Lower lobe of right lung (tissue), 2 donors: Measurements from ENCODE around the gene OTOP2. TPM values are rescaled to one million over a fixed set of nuclear protein-coding genes. Genes with fewer than 3 reads are reported as not detected.

ENCODE experiments used
- ATAC-seq, 2 donors: fragments of 200-7000 bp; cut with Tn5 transposase; one replicate each; pipeline ENCODE4 v1.9.1; 2020 to 2022; ENCODE audit warnings: mild to moderate bottlenecking in 2 of 2, moderate library complexity in 2 of 2
- DNase-seq: peaks from one replicate; pipeline ENCODE4 v3.0.0-alpha.2; 2020
- H3K27ac ChIP-seq: fragments of 200-600 bp; one replicate; pipeline ENCODE4 v1.8.0; 2022
- H3K27me3 ChIP-seq: fragments of 200-600 bp; one replicate; pipeline ENCODE4 v1.8.0; 2022; ENCODE audit warnings: low read depth
- H3K36me3 ChIP-seq: fragments of 200-600 bp; one replicate; pipeline ENCODE4 v1.8.0; 2022; ENCODE audit warnings: mild to moderate bottlenecking
- H3K4me1 ChIP-seq: fragments of 200-600 bp; one replicate; pipeline ENCODE4 v1.8.0; 2022
- H3K4me3 ChIP-seq: fragments of 200-600 bp; one replicate; pipeline ENCODE4 v1.8.0; 2022; ENCODE audit warnings: mild to moderate bottlenecking
- H3K9me3 ChIP-seq: fragments of 200-600 bp; one replicate; pipeline ENCODE4 v1.8.0; 2022
- CTCF ChIP-seq: fragments of 200-600 bp; IDR thresholded peaks from one replicate; pipeline ENCODE4 v1.8.0; 2022; ENCODE audit warnings: antibody characterized with exemption, mild to moderate bottlenecking
- intact Hi-C: fragments of 100-400 bp; cut with DNase I; formaldehyde crosslinking; loops from one replicate; pipeline ENCODE4 v1.11.0; 2022
- total RNA-seq: library from RNA; stranded (reverse); fragmentation: NEBNext Ultra II Directional; extraction: Animal tissue kit (Norgen Biotek cat#: 25700); gene quantifications from one replicate; pipeline ENCODE4 v1.2.1, GENCODE V29; 2021
- donor health status: DM: no; HTN: yes; CAD: no; lungs with severe emphysema.

OTOP2 gene
- total RNA-seq, 1 donor from 2014 or later, result not detected

DNA sequence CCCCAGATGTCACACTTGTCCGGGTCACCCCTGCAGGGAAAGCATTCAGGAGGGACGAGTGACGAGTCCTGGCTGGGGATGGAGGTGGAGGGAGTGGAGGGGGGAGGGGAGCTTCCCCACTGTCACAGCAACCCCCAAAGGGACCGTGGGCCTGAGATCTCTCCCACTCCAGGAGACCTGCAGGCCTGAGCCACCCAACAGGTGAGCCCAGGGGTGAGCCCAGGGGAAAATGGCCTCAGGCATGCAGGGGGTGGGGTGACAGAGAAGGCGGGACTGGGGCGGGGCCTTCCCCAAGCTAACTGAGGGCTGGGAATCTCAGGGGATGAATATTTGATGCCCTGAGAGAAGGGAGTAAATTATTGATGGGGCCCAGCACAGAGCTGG, 3.4 kb upstream of the OTOP2 start:
- ATAC-seq, result no peak
- no peak overlapping the region for H3K4me3 ChIP-seq
- no peak for TF ChIP-seq CTCF
- peaks cover 70% of the 10 kb centered on the region for H3K27me3 ChIP-seq
- intact Hi-C loops, result no loop called here
- H3K4me1 ChIP-seq, result peaks cover 22% of the 10 kb centered on the region
- no peaks in the 10 kb centered on the region for H3K9me3 ChIP-seq
- no peak for DNase-seq
- no peaks in the 10 kb centered on the region for H3K36me3 ChIP-seq
- no peak overlapping the region for H3K27ac ChIP-seq

GRCh38 chr17:74921026-74921681, 2.9 kb upstream of the OTOP2 start:
- Histone ChIP-seq H3K27ac (no peak overlapping the region), H3K4me1 (peaks cover 22% of the 10 kb centered on the region), H3K4me3 (no peak overlapping the region), H3K9me3 (no peaks in the 10 kb centered on the region), H3K27me3 (peaks cover 72% of the 10 kb centered on the region), H3K36me3 (no peaks in the 10 kb centered on the region)
- ATAC-seq (no peak), DNase-seq (peak; percentile 36)
- no peak for TF ChIP-seq CTCF
- intact Hi-C loops, result no loop called here

- Histone ChIP-seq H3K27ac (no peak overlapping the region), H3K36me3 (no peaks in the 10 kb centered on the region), H3K27me3 (peaks cover 71% of the 10 kb centered on the region), H3K9me3 (no peaks in the 10 kb centered on the region), H3K4me1 (peaks cover 22% of the 10 kb centered on the region), H3K4me3 (no peak overlapping the region)
- ATAC-seq (no peak), DNase-seq (no peak)
- intact Hi-C loops, result no loop called here
- TF ChIP-seq CTCF, result no peak
Observed at GRCh38 chr17:74921769-74922168, 2.3 kb upstream of the OTOP2 start.

DNA sequence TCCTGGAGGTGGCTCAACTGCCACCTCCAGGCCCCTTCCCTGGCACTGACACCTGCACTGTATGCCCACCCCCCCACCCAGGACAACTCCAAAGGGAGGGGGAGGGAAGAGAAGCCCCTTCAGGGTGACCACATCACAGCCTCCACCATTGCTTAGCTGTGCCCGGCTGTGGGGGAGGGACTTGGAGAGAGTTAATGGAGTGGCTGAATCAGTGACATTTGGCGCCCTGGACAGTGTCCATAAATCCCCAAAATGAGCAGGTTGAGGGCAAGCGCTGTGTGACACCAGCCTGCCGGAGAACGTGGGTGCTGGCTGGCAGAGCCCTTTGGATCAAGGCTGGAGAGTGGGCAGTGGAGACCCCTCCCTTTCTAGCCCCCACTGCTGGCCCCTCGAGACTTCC, 1.9 kb upstream of the OTOP2 start:
- intact Hi-C loops, result no loop called here
- Histone ChIP-seq H3K27ac (no peak overlapping the region), H3K27me3 (peaks cover 75% of the 10 kb centered on the region), H3K36me3 (no peaks in the 10 kb centered on the region), H3K9me3 (no peaks in the 10 kb centered on the region), H3K4me1 (peaks cover 22% of the 10 kb centered on the region), H3K4me3 (no peak overlapping the region)
- no peak for ATAC-seq
- DNase-seq, result no peak
- TF ChIP-seq CTCF, result no peak

GRCh38 chr17:74922694-74923537, 1.2 kb upstream of the OTOP2 start, which contains the start of gene USH1G:
Gene USH1G, minus strand, starts transcription at chr17:74923255. Its CDS starts 182 bp downstream, at chr17:74923073.
- H3K36me3 ChIP-seq, result no peaks in the 10 kb centered on the region
- peak; percentile 17 to 36 for ATAC-seq

More at GRCh38 chr17:74922694-74923537, 1.2 kb upstream of the OTOP2 start, which contains the start of gene USH1G:
- TF ChIP-seq CTCF, result no peak
- no peak for DNase-seq
- Histone ChIP-seq H3K9me3 (no peaks in the 10 kb centered on the region), H3K4me1 (peaks cover 22% of the 10 kb centered on the region), H3K27ac (no peak within 1 kb of the TSS), H3K27me3 (peaks cover 82% of the 10 kb centered on the region), H3K4me3 (peak within 1 kb of the TSS; percentile 47)
- intact Hi-C loops, result no loop called here
